ENCODE measurements around the gene ODAD2. TPM values are rescaled to one million over a fixed set of nuclear protein-coding genes. Genes with fewer than 3 reads are reported as not detected.
"Not testable (repeated sequence)": the region's sequence is repeated elsewhere in the genome, so short reads cannot be mapped to it uniquely, and the experiment has no call there.

The ODAD2 gene
- total RNA-seq, 1 donor from 2014 or later: 1.8 TPM

GRCh38 chr10:28008054-28008453, 9.2 kb upstream of the ODAD2 start:
- H3K27me3 ChIP-seq (ENCODE audit: control insufficient read depth, insufficient read depth, low read length): no peaks in the 10 kb centered on the region
- no peaks in the 10 kb centered on the region for H3K36me3 ChIP-seq (ENCODE audit: control insufficient read depth, insufficient read depth, low read length)
- no peak overlapping the region for H3K4me3 ChIP-seq (ENCODE audit: low read depth, low read length)
- TF ChIP-seq, protein P1, sequence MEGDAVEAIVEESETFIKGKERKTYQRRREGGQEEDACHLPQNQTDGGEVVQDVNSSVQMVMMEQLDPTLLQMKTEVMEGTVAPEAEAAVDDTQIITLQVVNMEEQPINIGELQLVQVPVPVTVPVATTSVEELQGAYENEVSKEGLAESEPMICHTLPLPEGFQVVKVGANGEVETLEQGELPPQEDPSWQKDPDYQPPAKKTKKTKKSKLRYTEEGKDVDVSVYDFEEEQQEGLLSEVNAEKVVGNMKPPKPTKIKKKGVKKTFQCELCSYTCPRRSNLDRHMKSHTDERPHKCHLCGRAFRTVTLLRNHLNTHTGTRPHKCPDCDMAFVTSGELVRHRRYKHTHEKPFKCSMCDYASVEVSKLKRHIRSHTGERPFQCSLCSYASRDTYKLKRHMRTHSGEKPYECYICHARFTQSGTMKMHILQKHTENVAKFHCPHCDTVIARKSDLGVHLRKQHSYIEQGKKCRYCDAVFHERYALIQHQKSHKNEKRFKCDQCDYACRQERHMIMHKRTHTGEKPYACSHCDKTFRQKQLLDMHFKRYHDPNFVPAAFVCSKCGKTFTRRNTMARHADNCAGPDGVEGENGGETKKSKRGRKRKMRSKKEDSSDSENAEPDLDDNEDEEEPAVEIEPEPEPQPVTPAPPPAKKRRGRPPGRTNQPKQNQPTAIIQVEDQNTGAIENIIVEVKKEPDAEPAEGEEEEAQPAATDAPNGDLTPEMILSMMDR (IDR thresholded peaks at IDR 0.05; ENCODE audit: insufficient read depth, low read length, poor library complexity, severe bottlenecking): no peak
- no peak for DNase-seq (ENCODE audit: low read depth)

DNA sequence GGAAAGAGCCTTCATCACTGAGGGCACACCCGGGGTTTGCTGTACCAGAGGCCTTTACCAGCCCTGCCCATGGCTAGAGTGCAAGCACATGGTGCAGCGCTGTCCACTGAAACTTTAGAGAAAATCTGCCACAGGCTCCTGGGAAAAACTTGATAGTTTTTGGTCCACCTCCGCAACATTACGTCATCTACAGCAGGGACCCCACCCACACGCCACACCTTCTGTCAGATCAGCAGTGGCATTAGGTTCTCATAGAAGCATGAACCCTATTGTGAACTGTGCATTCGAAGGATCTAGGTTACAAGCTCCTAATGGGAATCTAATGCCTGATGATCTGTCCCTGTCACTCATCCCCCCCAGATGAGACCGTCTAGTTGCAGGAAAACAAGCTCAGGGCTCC, 2.5 kb upstream of the ODAD2 start:
- Histone ChIP-seq H3K36me3 (ENCODE audit: control insufficient read depth, insufficient read depth, low read length) (no peaks in the 10 kb centered on the region), H3K4me3 (ENCODE audit: low read depth, low read length) (no peak overlapping the region), H3K27me3 (ENCODE audit: control insufficient read depth, insufficient read depth, low read length) (no peaks in the 10 kb centered on the region)
- DNase-seq (ENCODE audit: low read depth): no peak
- TF ChIP-seq, protein P1 (IDR thresholded peaks at IDR 0.05; ENCODE audit: insufficient read depth, low read length, poor library complexity, severe bottlenecking): no peak

DNA sequence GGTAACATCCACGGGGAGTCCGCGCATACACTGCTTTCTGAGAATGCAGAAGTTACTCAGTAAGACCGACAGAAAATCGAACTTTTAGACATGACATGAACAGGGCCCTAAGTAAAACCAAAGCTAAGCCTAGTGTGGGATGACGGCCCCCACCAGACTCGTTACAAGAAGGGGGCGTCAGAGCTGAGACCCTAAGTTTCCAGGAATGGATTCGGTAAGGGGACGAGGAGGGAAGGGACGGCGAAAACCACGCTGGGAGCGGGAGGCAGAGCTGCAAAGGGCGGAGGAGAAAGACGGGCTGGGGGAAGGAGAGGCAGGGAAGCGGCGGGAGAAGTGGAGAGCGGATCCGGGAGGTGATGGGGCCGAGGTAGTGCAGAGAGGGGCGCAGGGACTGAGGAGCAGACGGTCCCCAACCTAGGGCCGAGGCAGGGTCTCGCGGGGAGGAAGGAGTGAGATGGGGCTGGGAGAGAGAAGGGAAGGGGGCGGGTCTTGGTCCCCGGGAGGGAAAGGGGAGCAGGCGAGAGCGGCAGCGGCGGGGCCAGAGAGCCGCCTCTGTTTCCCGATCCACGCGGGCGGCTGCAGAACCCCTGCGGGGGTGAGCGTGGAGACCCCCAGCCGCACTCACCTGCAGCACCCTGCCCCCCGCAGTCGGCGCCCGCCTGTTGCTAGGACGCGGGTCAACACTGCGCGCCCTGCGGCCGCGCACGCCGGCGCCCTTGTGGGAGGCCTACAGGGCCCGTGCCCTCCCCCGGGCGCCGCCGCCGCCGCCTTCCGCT, 513 bp downstream of the ODAD2 start:
- no peak for DNase-seq (ENCODE audit: low read depth)

GRCh38 chr10:27997865-27998177, 1.1 kb downstream of the ODAD2 start:
- H3K36me3 ChIP-seq (ENCODE audit: control insufficient read depth, insufficient read depth, low read length): no peaks in the 10 kb centered on the region
- H3K27me3 ChIP-seq (ENCODE audit: control insufficient read depth, insufficient read depth, low read length): no peaks in the 10 kb centered on the region
- H3K4me3 ChIP-seq (ENCODE audit: low read depth, low read length): peak overlapping the region; percentile 66
- no peak for DNase-seq (ENCODE audit: low read depth)
- TF ChIP-seq, protein P1 (IDR thresholded peaks at IDR 0.05; ENCODE audit: insufficient read depth, low read length, poor library complexity, severe bottlenecking): no peak

More for the DNA sequence above, 513 bp downstream of the ODAD2 start:
- Histone ChIP-seq H3K27me3 (ENCODE audit: control insufficient read depth, insufficient read depth, low read length) (no peaks in the 10 kb centered on the region), H3K36me3 (ENCODE audit: control insufficient read depth, insufficient read depth, low read length) (no peaks in the 10 kb centered on the region), H3K4me3 (ENCODE audit: low read depth, low read length) (peak overlapping the region; percentile 66)
- TF ChIP-seq, protein P1 (IDR thresholded peaks at IDR 0.05; ENCODE audit: insufficient read depth, low read length, poor library complexity, severe bottlenecking): no peak

DNA sequence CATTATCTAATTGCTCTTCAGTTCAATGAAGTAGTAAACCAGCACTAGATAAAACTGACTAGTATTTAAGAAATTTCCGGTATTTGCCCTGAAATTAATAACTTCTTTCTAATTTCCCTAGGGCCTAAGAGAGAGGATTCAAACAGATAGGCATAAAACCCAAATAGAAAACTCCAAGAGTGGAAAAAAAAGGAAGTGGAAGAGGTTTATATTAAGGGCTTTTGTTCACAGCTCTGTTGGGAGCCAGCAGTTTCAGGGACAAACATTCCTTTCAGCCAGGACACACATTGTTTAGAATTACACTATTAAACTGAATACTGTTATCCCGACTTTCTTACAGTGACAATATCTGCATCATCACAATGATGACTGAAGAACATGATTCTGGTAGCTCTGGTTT, 3.6 kb downstream of the ODAD2 start:
- no peak for DNase-seq (ENCODE audit: low read depth)
- TF ChIP-seq, protein P1 (IDR thresholded peaks at IDR 0.05; ENCODE audit: insufficient read depth, low read length, poor library complexity, severe bottlenecking): no peak
- Histone ChIP-seq H3K36me3 (ENCODE audit: control insufficient read depth, insufficient read depth, low read length) (no peaks in the 10 kb centered on the region), H3K4me3 (ENCODE audit: low read depth, low read length) (no peak overlapping the region), H3K27me3 (ENCODE audit: control insufficient read depth, insufficient read depth, low read length) (no peaks in the 10 kb centered on the region)

DNA sequence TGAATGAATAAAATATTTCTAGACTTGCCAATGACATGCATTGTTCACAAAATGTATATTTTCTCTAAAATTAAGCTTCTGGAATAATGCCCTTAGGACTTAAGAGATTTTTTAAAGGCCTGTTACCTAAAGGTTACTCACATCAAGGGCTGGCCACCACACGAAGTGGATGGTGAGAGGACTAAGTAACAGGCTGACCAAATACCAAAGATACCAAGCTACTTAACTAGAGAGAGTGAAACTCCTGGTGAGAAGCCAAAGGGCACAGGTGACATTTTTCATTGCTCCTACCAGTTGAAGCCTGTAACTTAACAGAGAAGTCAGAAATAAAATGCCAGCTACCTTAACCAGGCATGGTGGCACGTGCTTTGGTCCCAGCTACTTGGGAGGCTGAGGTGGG, 9.5 kb downstream of the ODAD2 start:
- H3K27me3 ChIP-seq (ENCODE audit: control insufficient read depth, insufficient read depth, low read length); H3K36me3 ChIP-seq (ENCODE audit: control insufficient read depth, insufficient read depth, low read length); H3K4me3 ChIP-seq (ENCODE audit: low read depth, low read length); DNase-seq (ENCODE audit: low read depth): not testable (repeated sequence)
